Measurements from ENCODE around the gene ZNF860. TPM values are rescaled to one million over a fixed set of nuclear protein-coding genes. Genes with fewer than 3 reads are reported as not detected.

ZNF860 gene
- total RNA-seq, 1 donor from 2014 or later = 2.0 TPM

GRCh38 chr3:31959251-31959650 lies 22.3 kb upstream of the ZNF860 start:
- Histone ChIP-seq H3K36me3 (no peaks in the 10 kb centered on the region), H3K4me3 (peak overlapping the region in 1 of 2 donors; percentile 25)
- TF ChIP-seq CTCF (IDR thresholded peaks at IDR 0.05) (no peak), POLR2AphosphoS5 (IDR thresholded peaks at IDR 0.05; ENCODE audit: insufficient read depth in 1 of 2, low read depth in 1 of 2) (no peak), POLR2A (IDR thresholded peaks at IDR 0.05) (no peak)

GRCh38 chr3:31959951-31960792 lies 21.4 kb upstream of the ZNF860 start:
- intact Hi-C loops (cut with DNase I) = no loop called here
- TF ChIP-seq CTCF (IDR thresholded peaks at IDR 0.05) = no peak
- no peak for TF ChIP-seq POLR2A (IDR thresholded peaks at IDR 0.05)
- no peak for TF ChIP-seq POLR2AphosphoS5 (IDR thresholded peaks at IDR 0.05; ENCODE audit: insufficient read depth in 1 of 2, low read depth in 1 of 2)
- peaks cover 4% of the 10 kb centered on the region for H3K9me3 ChIP-seq
- H3K27ac ChIP-seq = peak overlapping the region; percentile 77
- peaks cover 35% of the 10 kb centered on the region for H3K4me1 ChIP-seq
- no peaks in the 10 kb centered on the region for H3K36me3 ChIP-seq
- no peak for DNase-seq (ENCODE audit: extremely low spot score in 2 of 2)
- no peaks in the 10 kb centered on the region for H3K27me3 ChIP-seq
- H3K4me3 ChIP-seq = peak overlapping the region; percentile 25 to 33

More at GRCh38 chr3:31959251-31959650, 22.3 kb upstream of the ZNF860 start:
- no peaks in the 10 kb centered on the region for H3K27me3 ChIP-seq
- H3K27ac ChIP-seq = peak overlapping the region; percentile 77
- intact Hi-C loops (cut with DNase I) = no loop called here
- H3K4me1 ChIP-seq = peaks cover 35% of the 10 kb centered on the region
- H3K9me3 ChIP-seq = peaks cover 4% of the 10 kb centered on the region
- no peak for DNase-seq (ENCODE audit: extremely low spot score in 2 of 2)

GRCh38 chr3:31960793-31961431 lies 20.6 kb upstream of the ZNF860 start:
- peak overlapping the region in 1 of 2 donors; percentile 33 for H3K4me3 ChIP-seq
- TF ChIP-seq POLR2A (IDR thresholded peaks at IDR 0.05) = no peak
- no peak for TF ChIP-seq POLR2AphosphoS5 (IDR thresholded peaks at IDR 0.05; ENCODE audit: insufficient read depth in 1 of 2, low read depth in 1 of 2)
- TF ChIP-seq CTCF (IDR thresholded peaks at IDR 0.05) = no peak
- H3K36me3 ChIP-seq = no peaks in the 10 kb centered on the region
- intact Hi-C loops (cut with DNase I) = no loop called here
- H3K9me3 ChIP-seq = no peaks in the 10 kb centered on the region
- H3K4me1 ChIP-seq = peaks cover 35% of the 10 kb centered on the region
- H3K27ac ChIP-seq = peak overlapping the region; percentile 77
- no peak for DNase-seq (ENCODE audit: extremely low spot score in 2 of 2)
- H3K27me3 ChIP-seq = no peaks in the 10 kb centered on the region

- Histone ChIP-seq H3K9me3 (no peaks in the 10 kb centered on the region), H3K4me1 (peaks cover 39% of the 10 kb centered on the region), H3K27ac (no peak overlapping the region), H3K36me3 (no peaks in the 10 kb centered on the region), H3K4me3 (no peak overlapping the region), H3K27me3 (no peaks in the 10 kb centered on the region)
- DNase-seq (ENCODE audit: extremely low spot score in 2 of 2) = no peak
- TF ChIP-seq POLR2AphosphoS5 (IDR thresholded peaks at IDR 0.05; ENCODE audit: insufficient read depth in 1 of 2, low read depth in 1 of 2) (no peak), POLR2A (IDR thresholded peaks at IDR 0.05) (no peak), CTCF (IDR thresholded peaks at IDR 0.05) (no peak)
- intact Hi-C loops (cut with DNase I) = no loop called here
Observed at GRCh38 chr3:31962801-31963205, 18.7 kb upstream of the ZNF860 start.
